Inflammatory macrophage treated with lipopolysaccharide for 4 hours (primary cell): ENCODE results near the gene PELI2.
A peak's percentile ranks its signal among the peaks of the same experiment; 100 is the strongest.

ENCODE experiments used
- DNase-seq: peaks from one replicate; pipeline ENCODE4 v3.0.0-alpha.2; 2020

The PELI2 gene

DNA sequence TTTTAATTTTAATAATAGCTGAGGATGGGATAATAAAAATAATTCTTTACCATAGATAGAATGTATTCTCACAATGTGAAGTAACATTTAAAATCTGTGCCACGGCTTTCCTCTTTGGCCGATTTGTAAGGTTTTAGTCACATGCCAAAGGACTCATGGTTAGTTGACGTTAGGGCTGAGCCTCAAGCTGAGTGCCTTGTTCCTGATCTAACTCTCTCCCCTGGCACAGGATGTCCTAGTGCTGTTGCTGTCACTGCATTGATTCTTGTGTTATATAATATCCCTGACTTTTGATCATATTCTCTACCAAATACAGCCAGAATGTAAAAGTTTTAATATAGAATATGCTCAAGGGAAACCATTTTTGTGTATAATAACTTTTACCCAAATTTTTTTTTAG lies 144.3 kb downstream of the PELI2 start:
- DNase-seq: no peak

DNA sequence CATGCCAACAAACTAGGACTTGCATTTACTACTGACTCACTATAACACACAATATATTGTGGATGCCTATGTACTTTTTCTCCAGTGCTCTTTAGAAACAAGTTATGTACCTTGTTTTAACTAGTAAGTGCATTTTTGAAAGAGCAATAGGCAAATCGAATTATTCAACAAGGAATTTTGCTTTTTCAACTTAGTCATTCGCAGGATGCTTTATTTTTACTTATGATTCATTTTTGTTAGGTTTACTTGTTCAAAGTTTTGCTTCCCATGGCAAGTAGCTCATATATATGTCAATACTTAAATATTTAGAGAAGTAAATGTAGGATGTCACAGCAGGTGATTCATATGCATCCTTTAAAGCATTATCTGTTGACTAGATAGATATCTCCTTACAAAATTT lies 149.8 kb downstream of the PELI2 start:
- DNase-seq: no peak

DNA sequence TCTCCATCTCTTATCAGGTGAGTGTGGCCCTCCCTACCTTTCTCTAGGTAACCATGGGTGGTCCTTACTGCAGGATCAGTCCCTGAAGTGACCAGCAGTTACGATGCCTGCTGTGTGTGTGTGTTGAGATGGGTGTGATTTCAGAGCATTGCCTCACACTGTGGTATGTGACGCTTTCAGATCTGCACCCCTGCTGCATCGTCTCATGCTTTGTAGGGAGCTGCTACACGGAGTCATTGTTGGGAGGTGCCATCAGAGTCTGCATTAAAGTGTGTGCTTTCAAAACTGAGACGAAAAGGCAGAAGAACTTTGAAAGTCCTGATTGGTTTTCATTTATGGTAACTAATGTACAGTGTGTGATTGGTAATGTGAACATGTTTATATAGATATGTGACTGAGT lies 150.5 kb downstream of the PELI2 start:
- no peak for DNase-seq

DNA sequence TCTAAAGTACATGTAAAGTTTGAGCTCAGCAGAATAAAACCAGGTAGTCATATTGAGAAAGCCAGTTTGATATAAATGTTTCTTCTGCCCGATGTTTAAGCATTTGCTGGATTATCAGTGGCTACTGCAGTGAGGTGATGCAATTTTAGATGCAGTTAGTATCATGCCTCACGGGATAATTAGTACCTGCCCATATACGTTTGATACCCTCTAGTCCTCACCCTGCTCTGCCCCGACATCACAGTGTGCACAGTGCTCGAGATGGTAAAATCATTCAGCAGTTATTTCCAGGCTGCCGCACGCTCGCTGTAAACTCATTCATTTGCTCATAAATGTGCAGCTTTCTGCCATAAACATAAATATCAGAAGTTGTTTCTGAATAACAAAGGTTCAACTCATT lies 152.7 kb downstream of the PELI2 start:
- DNase-seq: no peak

DNA sequence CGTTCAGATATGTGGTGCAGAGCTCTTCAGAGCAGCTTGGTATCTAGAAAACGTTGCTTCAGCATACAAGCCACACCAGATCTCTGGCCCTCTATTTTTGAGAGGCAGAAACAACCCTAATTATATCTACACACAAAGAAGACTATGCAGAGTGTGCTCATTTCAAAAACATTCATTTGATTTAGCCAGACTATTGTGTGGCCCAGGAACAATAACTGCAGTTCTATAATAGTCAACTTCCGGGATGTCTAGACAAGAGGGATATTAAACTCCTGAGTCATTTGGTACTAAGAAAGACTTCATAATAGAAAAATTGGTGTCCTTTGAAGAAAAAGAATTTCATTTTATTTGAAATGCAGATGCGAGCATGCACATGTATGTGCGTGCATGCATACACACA lies 153.8 kb downstream of the PELI2 start:
- DNase-seq: no peak

DNA sequence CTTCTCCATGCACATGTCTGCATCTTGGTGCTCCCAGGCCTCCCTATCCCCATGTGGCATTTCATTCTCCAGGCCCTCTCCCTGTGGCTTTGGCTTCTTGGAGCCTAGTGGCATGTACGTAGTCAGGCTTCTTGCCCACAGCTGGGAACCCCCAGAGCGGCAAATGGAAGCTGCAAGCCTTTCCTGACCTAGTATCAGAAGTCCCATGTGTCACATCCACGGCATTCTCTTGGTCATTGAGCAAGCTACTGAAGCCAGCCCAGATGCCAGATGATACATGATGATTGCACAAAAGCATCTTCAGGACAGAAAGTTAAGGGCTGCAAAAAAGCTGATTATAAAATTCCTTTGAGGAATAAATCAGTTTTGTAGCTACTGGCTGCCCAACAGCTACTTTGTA lies 154.9 kb downstream of the PELI2 start:
- no peak for DNase-seq

DNA sequence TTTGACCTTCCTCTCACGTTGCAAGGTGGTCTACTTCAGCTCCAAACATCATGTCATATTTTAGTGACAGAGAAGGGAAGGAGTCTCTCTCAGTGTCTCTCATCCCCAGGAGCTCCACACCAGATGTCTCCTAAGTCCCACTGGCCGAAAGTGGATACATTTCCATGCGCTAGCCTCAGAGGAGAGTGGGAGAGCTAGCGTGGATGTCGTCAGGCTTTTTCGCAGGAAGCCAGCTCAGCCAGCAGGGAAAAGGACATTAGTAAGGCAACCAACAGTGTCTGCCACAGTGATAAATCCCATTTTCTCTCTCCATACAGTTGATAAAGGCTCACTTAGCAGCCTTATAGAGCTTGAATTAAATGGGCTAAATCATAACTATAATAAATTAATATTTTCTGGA lies 155.7 kb downstream of the PELI2 start:
- no peak for DNase-seq

DNA sequence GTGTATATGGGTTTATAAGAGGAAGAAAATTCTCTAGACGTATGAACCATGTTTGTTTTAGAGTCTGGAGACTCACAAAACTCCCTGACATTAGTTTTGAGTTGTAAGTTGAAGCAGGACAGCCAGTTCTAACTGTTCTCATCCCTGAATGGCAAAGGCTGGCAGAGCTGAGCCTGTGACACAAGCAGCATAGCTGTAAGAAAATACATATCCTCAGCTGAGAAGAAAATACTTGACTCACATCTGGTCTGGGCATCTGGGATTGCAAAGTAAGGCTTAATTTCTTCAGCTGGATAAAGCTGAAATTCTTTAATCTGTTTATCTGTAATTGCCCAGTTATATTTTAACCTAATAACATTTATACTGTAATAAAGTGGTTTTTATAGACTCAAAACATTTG lies 156.3 kb downstream of the PELI2 start:
- DNase-seq: no peak

DNA sequence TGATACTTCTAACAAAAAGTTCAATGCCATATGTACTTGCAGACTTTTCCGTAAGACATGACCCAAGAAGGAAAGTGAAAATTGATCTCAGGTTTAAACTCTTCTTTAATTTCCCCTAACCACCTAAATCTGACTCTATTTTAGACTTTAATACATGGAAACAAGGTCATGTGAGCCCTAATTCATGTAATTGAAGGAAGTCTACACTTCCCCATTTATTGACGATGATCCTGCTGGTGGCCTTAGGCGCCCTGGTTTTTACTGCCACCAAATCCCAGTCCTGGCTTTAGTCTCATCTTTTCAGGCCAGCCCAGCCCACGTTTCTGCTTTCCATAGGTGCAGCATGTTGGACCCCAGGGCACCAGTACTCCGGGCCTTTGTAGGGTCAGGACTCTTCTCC lies 157.9 kb downstream of the PELI2 start:
- peak; percentile 8 for DNase-seq

DNA sequence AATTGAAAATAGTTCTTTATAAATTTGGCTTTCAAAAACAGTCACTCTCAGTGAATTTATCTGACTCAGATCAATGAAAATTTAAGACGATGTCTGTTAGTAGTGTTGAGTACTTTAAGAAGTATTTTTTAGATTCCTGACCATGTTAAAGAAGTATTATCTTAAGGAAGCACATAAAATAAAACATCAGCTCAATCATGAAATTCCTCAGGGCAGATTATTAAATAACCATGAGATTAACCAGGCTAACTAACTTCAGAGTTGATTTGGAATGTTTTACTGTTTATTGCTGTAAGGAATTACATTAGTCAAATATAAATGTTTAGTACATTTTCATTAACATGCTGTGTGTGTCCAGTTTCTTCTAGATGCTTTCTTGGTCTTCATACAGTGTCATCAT lies 160.2 kb downstream of the PELI2 start:
- DNase-seq: no peak

DNA sequence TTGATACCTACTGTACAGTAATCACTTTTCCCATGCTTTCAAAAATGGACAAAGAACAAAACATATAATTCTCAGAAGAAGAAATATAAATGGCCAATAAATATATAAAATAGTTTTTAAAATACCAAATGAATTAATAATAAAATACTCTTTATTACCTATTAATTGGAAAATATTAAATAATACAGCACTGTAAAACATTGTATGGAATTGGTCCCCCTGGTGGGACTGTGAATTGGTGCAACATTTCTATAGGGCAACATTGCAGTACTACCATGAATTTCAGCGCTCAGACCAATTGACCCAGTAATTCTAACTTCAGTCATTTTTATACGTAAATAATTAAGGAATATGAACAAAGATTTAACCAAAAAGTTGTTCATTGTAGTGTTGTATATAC lies 162.6 kb downstream of the PELI2 start:
- no peak for DNase-seq

DNA sequence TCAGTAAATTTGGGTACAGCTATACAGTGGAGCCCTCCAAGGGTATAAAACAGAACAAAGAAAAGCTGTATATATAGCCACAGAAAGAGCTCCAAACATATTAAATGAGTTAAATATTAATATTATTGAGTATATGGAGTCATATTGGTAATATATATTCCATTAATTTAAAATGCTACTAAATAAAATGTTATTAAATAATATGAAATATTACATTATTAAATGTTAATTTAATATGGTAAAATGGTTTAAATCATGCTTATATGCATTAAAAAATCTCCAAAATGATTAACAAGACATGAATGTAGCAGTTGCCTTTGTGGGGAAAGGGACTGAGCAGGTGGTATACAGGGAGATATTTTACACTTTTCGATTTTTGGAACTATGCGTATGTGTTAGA lies 164.0 kb downstream of the PELI2 start:
- no peak for DNase-seq

DNA sequence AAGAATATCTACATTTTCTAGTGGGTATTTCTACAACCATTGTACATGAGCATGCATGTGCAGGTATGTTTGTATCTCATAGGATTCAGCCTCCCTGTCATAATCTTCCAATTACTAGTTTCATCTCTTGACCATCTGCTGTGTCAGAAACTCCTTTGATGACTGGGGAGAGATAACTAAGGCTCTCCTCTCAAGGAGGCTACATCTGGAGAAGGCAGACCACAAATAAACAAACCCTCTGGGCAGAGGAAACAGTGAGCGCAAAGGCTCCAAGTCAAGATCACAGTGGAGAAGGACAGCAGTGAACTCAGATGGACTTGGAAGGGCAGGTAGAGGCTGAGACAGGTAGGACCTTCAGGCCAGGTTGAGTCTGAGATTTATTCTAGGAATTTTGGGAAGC lies 166.4 kb downstream of the PELI2 start:
- no peak for DNase-seq

DNA sequence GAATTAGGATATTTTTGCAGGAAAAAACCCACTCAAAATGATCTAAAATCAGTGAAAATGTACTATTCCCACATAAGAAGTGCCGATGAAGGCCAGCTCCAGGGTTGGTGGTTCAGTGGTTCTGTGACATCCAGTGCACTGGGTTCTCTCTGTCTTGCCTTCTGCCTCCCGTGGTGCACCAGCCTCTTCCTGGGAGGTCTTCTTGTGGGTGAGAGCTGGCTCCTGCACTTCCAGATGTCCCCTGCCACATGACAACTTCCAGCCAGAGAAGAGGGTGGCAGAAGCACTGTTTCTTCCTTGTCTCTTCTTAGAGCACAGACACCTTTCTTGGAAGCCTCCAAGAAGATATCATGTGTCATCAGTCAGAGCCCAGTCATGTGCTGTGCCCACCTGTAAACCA lies 170.9 kb downstream of the PELI2 start:
- no peak for DNase-seq

DNA sequence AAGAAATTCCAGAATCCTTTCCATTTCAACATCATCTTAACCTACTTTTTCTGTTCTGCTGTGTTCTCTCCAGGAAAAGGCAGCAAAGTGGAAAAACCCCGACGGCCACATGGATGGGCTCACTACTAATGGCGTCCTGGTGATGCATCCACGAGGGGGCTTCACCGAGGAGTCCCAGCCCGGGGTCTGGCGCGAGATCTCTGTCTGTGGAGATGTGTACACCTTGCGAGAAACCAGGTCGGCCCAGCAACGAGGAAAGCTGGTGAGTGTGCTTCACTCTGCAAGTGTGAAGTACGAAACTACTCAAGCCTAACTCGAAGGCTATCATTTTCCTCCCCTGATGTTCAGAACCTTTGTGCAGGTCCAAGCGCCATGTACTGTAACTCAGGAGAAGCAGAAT lies 172.0 kb downstream of the PELI2 start:
- no peak for DNase-seq

DNA sequence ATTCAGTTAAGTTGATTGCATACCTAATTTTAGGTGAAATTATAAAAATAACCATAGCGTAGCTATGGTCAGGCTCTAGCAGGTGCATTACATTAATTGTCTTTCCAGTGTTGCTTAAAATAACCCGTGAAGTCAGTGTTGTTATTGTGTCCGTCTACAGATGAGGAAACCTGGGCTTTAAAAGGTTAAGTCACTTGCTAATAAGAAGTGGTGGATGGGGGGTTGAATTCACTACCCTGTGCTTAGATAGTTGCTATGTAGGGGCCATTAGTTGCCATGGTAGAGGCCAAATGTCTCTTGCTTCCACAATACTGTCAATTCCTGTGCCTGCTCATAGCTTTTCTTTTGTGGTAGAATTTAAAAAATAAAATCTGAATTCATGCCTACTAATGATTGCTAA lies 174.8 kb downstream of the PELI2 start:
- no peak for DNase-seq

DNA sequence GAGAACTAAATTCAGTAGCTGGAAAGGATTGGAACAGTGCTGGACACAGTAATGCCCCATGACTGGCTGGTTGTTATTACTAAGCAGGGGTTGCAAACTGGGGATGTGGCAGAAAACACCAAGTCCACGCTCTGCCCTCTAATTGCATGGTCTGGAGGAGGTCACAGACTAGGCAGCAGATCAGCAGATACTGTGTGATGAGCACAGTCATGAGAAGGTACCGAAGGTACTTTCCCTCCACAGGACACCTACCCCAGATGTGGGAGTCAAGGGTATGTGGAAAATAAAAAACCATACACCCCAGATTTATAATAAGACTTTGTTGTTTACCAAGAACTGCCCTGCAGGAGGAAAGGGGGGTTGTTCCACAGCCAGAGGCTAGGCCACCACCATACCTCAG lies 175.3 kb downstream of the PELI2 start:
- DNase-seq: no peak

DNA sequence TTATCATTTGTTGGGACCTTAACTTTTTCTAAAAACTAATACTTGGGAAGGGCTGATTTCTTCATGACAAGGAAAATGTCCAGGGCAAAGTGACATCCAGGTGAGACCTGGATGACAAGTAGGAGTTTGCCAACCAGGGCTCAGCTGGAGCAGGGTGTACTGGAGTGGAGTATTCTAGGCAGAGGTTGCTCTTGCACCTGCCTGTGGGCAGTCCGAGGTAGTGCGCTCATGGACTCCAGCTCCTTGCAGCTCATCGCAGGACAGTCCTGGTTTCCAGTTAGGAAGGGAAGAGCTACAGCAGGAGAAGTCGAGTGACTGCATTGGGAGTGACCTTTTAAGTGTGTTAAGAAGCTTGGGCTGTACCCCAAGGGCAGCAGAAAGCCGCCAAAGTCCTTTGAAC lies 175.9 kb downstream of the PELI2 start:
- no peak for DNase-seq

DNA sequence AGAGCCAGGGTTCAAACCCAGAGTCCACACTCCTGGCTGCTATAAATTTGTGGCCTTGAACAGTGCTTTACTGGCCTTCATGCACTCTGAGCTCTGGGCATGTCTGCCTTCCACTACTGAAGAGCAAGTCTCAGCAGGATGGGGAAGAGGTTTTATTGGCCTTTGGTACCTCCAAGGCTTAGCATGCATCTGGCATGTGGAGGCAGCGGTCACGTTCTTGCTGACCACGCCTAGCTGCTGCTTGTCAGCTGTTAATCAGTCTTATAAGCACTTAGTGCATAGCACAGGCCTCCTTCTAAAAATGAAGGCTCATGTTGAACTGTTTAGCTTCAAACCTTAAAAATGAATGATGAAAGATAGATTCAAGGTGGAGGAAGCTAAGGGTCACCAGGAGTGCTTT lies 177.5 kb downstream of the PELI2 start:
- no peak for DNase-seq

DNA sequence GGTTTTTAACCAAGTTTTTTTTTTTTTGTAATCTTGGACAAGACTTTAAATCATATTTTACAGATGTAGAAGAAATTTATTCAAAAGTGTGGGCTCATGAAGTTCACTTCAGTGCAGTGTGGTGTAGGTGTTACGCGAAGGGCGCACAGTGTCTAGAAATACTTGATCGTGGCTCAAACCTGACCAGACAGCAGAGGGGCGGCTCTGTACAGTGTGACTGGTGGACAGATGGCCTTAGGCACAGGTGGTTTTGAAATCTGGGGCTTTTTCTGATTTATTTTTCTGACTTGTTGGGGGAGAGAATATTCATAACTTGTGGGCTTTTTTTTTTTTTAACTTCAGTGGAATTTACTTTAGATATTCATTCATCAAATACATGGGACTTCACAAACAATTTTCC lies 179.2 kb downstream of the PELI2 start:
- DNase-seq: no peak

DNA sequence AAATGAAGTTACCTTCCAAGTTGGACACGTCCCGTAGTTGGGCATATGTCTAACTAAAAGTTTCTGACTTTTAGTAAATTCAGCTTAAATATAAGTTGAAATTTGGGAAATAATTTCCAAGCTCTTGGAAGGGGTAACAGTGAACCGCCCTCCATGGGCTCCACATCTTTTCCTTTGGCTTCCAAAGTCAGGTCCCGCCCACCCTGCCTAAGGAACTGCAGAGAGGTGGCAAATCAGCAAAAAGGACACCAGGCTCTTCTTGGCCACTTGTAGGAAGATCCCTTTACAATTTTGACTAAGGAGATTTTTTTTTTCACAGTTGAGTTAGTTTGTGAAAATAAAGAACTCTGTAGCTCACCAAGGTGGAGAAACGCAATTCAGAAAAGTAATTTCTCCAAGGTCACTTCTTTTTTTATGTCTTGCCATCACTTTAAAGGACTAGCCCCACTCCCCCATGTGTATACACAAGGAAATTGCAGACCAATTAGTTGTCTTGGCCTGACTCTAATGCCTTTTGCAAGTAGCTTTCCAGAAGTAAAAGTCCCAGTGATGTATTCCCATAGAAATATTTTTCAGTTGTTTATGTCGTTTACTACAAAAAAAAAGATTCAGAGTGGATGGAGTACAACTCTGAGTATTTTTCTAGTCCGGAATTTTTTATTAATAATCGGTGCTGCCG lies 181.2 kb downstream of the PELI2 start:
- DNase-seq: no peak

DNA sequence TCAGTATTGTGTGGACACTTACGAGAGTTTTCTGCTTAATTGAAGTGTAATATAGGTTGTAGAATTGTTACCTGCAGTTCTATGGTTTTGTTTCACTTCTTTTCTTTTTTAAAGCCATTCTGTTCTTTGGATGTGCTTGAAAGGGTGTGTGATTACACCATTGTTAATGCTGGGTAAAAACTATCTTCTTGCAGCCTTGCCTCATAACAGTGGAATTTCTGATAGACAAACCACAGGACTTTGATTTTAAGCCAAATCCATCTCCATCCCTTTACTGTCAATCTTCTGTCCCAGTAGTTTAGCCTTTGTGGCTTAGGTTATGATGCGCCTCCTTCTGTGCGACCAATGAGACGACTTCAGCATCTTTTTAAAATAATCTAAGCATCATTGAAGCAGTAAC lies 182.3 kb downstream of the PELI2 start:
- no peak for DNase-seq

DNA sequence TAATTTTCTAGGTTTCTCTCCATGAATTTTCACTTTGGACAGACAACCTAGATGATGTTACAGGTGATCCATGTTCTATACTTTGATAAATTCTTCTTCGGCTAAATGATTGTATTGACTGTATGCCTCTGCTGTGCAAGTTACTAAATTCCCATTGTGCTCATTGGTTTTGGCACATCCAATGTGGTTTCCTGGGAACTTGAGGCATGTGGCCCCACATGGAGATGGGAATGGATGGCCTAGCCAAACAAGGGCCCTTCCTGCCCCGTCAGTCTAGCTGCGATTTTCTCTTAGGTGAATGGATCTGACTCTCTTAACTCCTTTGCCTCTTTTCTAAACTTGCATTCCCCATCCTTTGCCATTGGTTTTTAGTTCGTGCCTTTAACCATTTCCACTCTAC lies 186.2 kb downstream of the PELI2 start:
- no peak for DNase-seq

DNA sequence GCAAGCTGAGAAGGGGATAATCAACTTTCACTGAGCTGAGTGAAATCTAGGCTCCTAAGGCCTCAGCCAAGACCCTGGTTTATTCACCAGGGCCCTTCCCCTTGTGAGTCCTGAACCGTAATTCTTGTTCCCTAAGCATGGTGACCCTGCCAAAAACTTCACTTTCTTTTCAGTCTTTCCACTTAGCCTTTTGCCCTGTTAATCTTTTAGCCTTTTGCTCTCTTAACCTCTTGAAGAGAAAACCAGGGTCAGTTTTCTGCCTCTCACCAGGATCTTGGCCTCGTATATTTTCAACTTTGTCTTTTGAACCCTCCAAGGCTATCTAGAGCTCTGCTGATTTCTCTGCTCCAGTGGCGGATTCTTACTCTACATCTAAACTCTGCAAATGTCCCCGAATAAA lies 191.0 kb downstream of the PELI2 start:
- no peak for DNase-seq

DNA sequence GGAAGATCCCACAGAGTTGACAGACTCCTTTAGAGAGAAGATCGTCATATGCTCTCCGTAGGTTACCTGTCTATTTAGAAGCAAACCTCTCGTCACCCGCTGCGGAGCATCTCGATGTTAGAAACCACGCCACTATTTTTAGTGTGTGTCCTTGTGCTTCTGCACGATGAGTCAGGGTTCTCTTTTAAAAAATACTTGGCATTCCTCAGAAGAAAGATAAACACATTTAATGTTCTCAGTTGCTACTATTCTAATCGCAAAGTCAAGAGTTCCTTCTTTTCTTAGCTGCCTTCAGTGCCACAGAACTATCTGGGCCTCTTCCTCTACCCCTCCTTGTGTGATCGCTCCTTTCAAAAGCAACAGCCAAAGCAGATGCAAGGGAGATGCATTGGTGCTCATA lies 192.4 kb downstream of the PELI2 start:
- no peak for DNase-seq

DNA sequence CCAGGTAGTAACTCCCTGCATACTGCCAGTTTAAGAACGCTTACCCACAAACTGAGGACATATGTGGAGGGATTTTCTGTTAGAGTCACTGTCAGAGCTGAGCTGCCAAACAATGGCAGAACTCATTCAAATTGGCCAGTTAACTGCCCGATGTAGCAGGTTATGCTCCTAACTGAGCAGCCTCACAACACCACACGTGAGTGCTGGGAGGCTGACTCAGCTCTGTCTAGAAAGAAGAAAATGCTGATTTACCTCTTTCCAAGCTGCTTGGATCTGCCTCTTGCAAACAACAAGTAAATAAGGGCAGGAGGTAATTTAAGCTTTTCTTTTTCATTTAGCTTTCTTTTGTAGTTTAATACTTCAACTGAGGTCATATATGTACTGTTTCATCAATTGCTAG lies 195.6 kb downstream of the PELI2 start:
- no peak for DNase-seq
